Left hindlimb (tissue), 1 donor: ENCODE results near the gene METTL8.
A peak's percentile ranks its signal among the peaks of the same experiment; 100 is the strongest.

Experiments
- DNase-seq: peaks from one replicate; pipeline ENCODE4 v3.0.0-alpha.2; 2018

METTL8 gene

GRCh38 chr2:171308280-171309054, 125.3 kb downstream of the METTL8 start:
- no peak for DNase-seq

GRCh38 chr2:171307560-171307959, 126.2 kb downstream of the METTL8 start:
- DNase-seq = no peak

- DNase-seq = no peak
Observed at GRCh38 chr2:171297956-171298355, 135.8 kb downstream of the METTL8 start.

- no peak for DNase-seq
Observed at GRCh38 chr2:171294608-171295007, 139.2 kb downstream of the METTL8 start.

- DNase-seq = no peak
Observed at GRCh38 chr2:171293661-171294060, 140.1 kb downstream of the METTL8 start.

GRCh38 chr2:171289991-171290390, 143.8 kb downstream of the METTL8 start:
- DNase-seq = no peak

GRCh38 chr2:171289316-171289715, 144.5 kb downstream of the METTL8 start:
- DNase-seq = no peak

- DNase-seq = no peak
Observed at GRCh38 chr2:171287611-171288010, 146.2 kb downstream of the METTL8 start.

GRCh38 chr2:171287036-171287571, 146.7 kb downstream of the METTL8 start:
- DNase-seq = no peak

GRCh38 chr2:171281110-171281509, 152.7 kb downstream of the METTL8 start:
- DNase-seq = no peak

GRCh38 chr2:171279983-171280790, 153.6 kb downstream of the METTL8 start:
- DNase-seq = no peak

- no peak for DNase-seq
Observed at GRCh38 chr2:171274757-171275156, 159.0 kb downstream of the METTL8 start.

- DNase-seq = peak; percentile 37
Observed at GRCh38 chr2:171271971-171272436, 161.8 kb downstream of the METTL8 start.

- no peak for DNase-seq
Observed at GRCh38 chr2:171271386-171271785, 162.4 kb downstream of the METTL8 start.

GRCh38 chr2:171267855-171268629, 165.7 kb downstream of the METTL8 start:
- no peak for DNase-seq
